AG10803 (cell line): Measurements from ENCODE around the gene AK5.

ENCODE experiments used
- DNase-seq: peaks from one replicate; pipeline ENCODE4 v3.0.0; 2010; ENCODE audit warnings: low read depth
- H3K4me3 ChIP-seq: 2 replicates; pipeline ENCODE4 v1.5.1; 2011; ENCODE audit warnings: mild to moderate bottlenecking, low read length, control low read depth
- TF ChIP-seq, protein P1 (sequence below): conservative IDR thresholded peaks from 2 replicates; pipeline ENCODE4 v1.5.1; 2011; ENCODE audit warnings: mild to moderate bottlenecking, low read length, control low read depth, inconsistent platforms

Gene AK5

DNA sequence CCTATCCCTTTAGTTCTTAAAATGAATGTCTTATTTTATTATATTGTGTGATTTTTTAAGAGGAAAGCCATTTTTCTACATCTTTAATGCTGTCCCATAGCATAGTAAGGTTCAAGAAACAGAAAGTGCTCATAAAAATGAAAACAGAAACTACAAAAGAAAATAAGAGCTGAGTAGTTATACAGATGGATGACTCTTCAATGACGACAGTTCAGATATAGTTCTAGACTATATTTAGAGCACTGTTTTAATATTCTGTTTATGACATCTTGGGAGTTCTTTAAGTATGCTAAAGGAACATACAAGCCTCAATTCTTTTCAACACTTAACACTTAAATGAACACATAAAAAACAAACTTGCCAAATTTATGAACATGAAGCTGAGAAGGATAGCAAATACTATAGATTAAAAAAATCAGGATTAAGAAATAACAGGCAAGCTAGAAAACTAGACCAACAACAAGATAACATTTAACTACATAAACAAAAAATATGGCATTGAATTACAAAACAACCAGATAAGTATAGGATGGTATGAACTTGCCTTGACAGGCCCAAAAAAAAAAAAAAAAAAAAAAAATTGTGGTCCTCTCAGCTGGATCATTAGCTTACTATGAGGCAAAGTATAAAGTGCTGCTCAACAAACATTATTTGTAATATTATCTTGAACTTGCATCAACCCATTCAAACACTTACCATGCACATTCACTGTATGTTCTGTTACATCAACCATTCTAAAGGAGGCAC is 312.7 kb downstream of the AK5 start:
- TF ChIP-seq, protein P1, sequence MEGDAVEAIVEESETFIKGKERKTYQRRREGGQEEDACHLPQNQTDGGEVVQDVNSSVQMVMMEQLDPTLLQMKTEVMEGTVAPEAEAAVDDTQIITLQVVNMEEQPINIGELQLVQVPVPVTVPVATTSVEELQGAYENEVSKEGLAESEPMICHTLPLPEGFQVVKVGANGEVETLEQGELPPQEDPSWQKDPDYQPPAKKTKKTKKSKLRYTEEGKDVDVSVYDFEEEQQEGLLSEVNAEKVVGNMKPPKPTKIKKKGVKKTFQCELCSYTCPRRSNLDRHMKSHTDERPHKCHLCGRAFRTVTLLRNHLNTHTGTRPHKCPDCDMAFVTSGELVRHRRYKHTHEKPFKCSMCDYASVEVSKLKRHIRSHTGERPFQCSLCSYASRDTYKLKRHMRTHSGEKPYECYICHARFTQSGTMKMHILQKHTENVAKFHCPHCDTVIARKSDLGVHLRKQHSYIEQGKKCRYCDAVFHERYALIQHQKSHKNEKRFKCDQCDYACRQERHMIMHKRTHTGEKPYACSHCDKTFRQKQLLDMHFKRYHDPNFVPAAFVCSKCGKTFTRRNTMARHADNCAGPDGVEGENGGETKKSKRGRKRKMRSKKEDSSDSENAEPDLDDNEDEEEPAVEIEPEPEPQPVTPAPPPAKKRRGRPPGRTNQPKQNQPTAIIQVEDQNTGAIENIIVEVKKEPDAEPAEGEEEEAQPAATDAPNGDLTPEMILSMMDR = no peak
- no peak overlapping the region for H3K4me3 ChIP-seq
- no peak for DNase-seq

GRCh38 chr1:77597310-77597709 is 315.5 kb downstream of the AK5 start:
- TF ChIP-seq, protein P1 = no peak

GRCh38 chr1:77605246-77606026 is 323.6 kb downstream of the AK5 start:
- DNase-seq = peak; percentile 56
- TF ChIP-seq, protein P1 = no peak
- H3K4me3 ChIP-seq = no peak overlapping the region

More at GRCh38 chr1:77597310-77597709, 315.5 kb downstream of the AK5 start:
- H3K4me3 ChIP-seq = no peak overlapping the region
- no peak for DNase-seq

DNA sequence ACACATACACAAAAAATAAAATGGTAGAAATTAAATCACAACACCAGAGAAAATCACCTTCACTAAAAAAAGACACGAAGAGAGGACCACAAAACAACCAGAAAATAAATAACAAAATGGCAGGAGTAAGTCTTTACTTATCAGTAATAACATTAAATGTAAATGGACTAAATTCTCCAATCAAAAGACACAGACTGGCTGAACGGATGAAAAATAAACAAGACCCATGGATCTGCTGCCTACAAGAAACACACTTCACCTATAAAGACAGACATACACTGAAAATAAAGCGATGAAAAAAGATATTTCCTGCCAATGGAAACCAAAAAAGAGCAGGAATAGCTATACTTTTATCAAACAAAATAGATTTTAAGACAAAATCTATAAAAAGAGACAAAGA is 327.1 kb downstream of the AK5 start:
- DNase-seq = no peak
- TF ChIP-seq, protein P1 = no peak
- no peak overlapping the region for H3K4me3 ChIP-seq
